BJ (cell line): ENCODE measurements around the gene RBM43. TPM values are rescaled to one million over a fixed set of nuclear protein-coding genes. Genes with fewer than 3 reads are reported as not detected.

Experiments used
- CTCF ChIA-PET: fragments of 350-600 bp; formaldehyde crosslinking; extraction: SDS; loops from one replicate; lab custom pipeline; 2021; ENCODE audit warnings: antibody characterized with exemption, inconsistent platforms; lab: Yijun Ruan, JAX
- POLR2A ChIA-PET: fragments of 300-600 bp; sonication (Branson Sonifier 250); formaldehyde crosslinking; extraction: SDS; loops from one replicate; lab custom pipeline; 2021; ENCODE audit warnings: antibody characterized with exemption; lab: Charles Lee
- DNase-seq: peaks from one replicate; pipeline ENCODE4 v3.0.0-alpha.2; 2011; ENCODE audit warnings: low read depth
- H3K27me3 ChIP-seq: 2 replicates; pipeline ENCODE4 v1.6.0; 2011; ENCODE audit warnings: low read length; ENCODE audit not compliant: control insufficient read depth, insufficient read depth
- H3K36me3 ChIP-seq: 2 replicates; pipeline ENCODE4 v1.5.1; 2011; ENCODE audit warnings: low read length; ENCODE audit not compliant: control insufficient read depth, insufficient read depth
- H3K4me3 ChIP-seq: 2 replicates; pipeline ENCODE4 v1.5.1; 2011; ENCODE audit warnings: low read depth, mild to moderate bottlenecking, control low read depth, low read length
- polyA plus RNA-seq: library from polyadenylated mRNA; depleted of rRNA; stranded (reverse); fragments of >200 nt; gene quantifications from 2 replicates; pipeline ENCODE4 v1.2.3, GENCODE V29; 2011
- TF ChIP-seq, protein P1 (sequence below): IDR thresholded peaks from 2 replicates; pipeline ENCODE4 v1.5.1; 2011; ENCODE audit warnings: low read depth, mild to moderate bottlenecking, control low read depth, inconsistent platforms, low read length, moderate library complexity; ENCODE audit not compliant: insufficient read depth

The RBM43 gene
- polyA plus RNA-seq, 1 experiment, result 3.7 TPM

DNA sequence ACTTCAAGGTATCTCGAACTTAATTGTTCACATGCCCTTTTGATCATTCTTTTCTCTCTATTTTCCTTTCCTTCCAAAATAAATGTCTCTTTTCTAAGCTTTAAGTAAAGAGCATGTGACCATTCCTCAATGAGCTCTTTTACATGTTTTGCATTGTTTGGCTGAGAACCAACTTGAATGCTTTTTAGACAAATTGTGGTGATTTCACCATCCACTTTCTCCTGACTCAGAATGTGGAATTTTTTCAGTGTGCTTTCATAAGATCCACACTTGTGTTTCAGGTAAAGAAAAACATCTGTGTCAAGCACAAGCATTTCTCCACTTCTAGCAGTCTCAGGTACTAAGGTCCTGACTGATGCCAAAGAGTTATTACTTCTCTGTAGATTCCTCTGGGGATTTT lies 10.7 kb downstream of the RBM43 start:
- H3K4me3 ChIP-seq, result no peak overlapping the region
- ChIA-PET POLR2A (interaction anchor here (0.6 kb wide), 1 partner anchor 10 kb away, joined by 3 read pairs; the partner anchor contains the start of gene RBM43), CTCF (no interaction called here)

DNA sequence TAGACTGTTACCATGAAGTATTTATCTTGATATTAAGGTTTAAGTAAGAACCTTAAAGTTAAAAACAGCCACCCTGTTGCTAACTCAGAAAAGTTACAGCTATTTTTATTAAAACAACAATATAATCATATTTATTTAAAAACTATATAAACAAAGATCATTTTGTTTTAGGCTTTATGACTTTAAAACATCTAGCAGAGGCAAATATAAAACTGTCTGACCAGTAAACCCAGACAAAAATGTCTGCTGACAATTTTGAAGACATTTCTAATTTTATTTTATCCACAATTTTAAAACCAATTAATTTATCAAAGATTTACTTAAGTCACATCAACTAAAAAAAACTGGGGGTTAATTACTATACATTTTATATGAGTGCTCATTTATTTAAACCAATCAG lies 14.2 kb downstream of the RBM43 start:
- POLR2A ChIA-PET, result no interaction called here
- DNase-seq, result no peak
- TF ChIP-seq, protein P1, sequence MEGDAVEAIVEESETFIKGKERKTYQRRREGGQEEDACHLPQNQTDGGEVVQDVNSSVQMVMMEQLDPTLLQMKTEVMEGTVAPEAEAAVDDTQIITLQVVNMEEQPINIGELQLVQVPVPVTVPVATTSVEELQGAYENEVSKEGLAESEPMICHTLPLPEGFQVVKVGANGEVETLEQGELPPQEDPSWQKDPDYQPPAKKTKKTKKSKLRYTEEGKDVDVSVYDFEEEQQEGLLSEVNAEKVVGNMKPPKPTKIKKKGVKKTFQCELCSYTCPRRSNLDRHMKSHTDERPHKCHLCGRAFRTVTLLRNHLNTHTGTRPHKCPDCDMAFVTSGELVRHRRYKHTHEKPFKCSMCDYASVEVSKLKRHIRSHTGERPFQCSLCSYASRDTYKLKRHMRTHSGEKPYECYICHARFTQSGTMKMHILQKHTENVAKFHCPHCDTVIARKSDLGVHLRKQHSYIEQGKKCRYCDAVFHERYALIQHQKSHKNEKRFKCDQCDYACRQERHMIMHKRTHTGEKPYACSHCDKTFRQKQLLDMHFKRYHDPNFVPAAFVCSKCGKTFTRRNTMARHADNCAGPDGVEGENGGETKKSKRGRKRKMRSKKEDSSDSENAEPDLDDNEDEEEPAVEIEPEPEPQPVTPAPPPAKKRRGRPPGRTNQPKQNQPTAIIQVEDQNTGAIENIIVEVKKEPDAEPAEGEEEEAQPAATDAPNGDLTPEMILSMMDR, result no peak
- Histone ChIP-seq H3K36me3 (0 out of 2 replicates have a peak, but pooled peaks cover 2% of the 10 kb centered on the region), H3K27me3 (no peaks in the 10 kb centered on the region), H3K4me3 (no peak overlapping the region)
- CTCF ChIA-PET, result interaction anchor here (1.9 kb wide), 1 partner anchor 9 kb away, joined by 7 read pairs; no protein-coding TSS in a partner anchor

More for the DNA sequence above, 10.7 kb downstream of the RBM43 start:
- TF ChIP-seq, protein P1, result no peak
- peaks cover 3% of the 10 kb centered on the region for H3K36me3 ChIP-seq
- peak; percentile 62 for DNase-seq
- no peaks in the 10 kb centered on the region for H3K27me3 ChIP-seq

DNA sequence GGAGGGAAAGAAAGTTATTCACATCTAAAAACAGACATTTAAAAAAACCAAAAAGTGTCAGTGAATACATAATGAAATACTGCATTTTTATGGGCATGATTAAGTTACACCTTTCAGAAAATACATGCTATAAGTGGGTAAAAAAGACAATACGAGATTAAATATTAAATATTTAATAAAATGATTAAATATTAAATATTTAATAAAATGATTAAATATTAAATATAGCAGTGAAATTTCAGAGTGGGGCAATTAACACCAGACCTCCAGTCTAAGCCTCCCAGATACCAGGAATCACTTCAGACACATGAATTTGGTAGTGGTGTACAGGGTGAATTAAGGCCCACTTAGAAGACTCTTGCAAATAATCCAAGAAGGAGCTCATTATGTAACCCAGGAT lies 15.5 kb downstream of the RBM43 start:
- TF ChIP-seq, protein P1, result no peak
- no peaks in the 10 kb centered on the region for H3K27me3 ChIP-seq
- 0 out of 2 replicates have a peak, but pooled peaks cover 2% of the 10 kb centered on the region for H3K36me3 ChIP-seq
- H3K4me3 ChIP-seq, result no peak overlapping the region
- ChIA-PET POLR2A (no interaction called here), CTCF (no interaction called here)
- DNase-seq, result no peak

DNA sequence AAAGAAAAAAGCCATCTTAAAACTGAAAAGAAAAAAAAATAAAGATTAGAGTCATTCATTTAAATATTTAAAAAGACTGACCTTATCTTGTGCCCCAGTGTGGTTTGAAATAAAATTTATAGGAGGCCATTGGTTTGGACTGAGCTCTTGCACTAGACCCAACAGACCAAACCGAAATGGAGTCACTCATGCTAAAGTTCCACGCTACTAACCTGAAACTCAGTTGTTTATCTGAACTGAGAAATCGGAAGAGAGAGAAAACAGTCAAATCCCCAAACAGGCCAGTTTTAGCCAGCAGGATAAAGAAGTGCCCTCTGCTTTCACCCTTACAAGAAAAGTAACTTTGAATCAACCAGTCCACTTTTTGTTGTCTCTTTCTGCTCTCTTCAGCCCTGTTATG lies 18.2 kb downstream of the RBM43 start:
- TF ChIP-seq, protein P1, result no peak
- no peaks in the 10 kb centered on the region for H3K36me3 ChIP-seq
- H3K27me3 ChIP-seq, result no peaks in the 10 kb centered on the region
- ChIA-PET CTCF (no interaction called here), POLR2A (no interaction called here)
- no peak overlapping the region for H3K4me3 ChIP-seq
- DNase-seq, result no peak

DNA sequence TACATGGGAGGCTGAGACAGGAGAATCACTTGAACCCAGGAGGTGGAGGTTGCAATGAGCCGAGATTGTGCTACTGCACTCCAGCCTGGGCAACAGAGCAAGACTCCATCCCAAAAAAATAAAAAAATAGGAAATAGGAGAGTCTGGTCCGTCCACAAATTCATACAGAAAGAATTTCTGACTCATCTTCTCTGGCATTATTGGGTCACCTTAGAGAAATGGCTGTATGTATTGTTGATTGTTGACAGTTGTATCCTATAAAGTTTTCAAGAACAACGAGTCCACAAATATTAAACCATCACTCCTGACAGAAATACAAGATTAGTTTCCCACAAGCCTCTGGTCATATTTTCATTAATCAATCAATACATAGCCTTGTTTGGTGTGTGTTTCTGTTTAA lies 20.4 kb downstream of the RBM43 start:
- H3K4me3 ChIP-seq, result no peak overlapping the region
- TF ChIP-seq, protein P1, result no peak
- no peak for DNase-seq
- no peaks in the 10 kb centered on the region for H3K36me3 ChIP-seq
- ChIA-PET POLR2A (no interaction called here), CTCF (interaction anchor here (0.6 to 2.1 kb wide), 2 partner anchors 7 to 196 kb away, joined by 3 to 5 read pairs; no protein-coding TSS in a partner anchor)
- no peaks in the 10 kb centered on the region for H3K27me3 ChIP-seq
